HG02763 (cell line): Measurements from ENCODE around the gene ZIC3.
"Not testable (repeated sequence)": the region's sequence is repeated elsewhere in the genome, so short reads cannot be mapped to it uniquely, and the experiment has no call there.

Source experiments
- ATAC-seq: cut with Tn5 transposase; IDR thresholded peaks from one replicate; pipeline ENCODE4 v1.9.1; 2021; ENCODE audit warnings: mild to moderate bottlenecking, moderate library complexity; ENCODE audit not compliant: unreplicated experiment

Gene ZIC3

GRCh38 chrX:137565921-137566745, at the start of gene ZIC3:
TSS of gene ZIC3 (plus strand) at chrX:137566127. CDS start at chrX:137566692, 565 bp downstream.
- ATAC-seq: no peak

- no peak for ATAC-seq
These were observed 46.5 kb upstream of the ZIC3 start for GRCh38 chrX:137519459-137519858.

- no peak for ATAC-seq
These were observed 19.9 kb upstream of the ZIC3 start for GRCh38 chrX:137545711-137546651.

GRCh38 chrX:137547291-137547690, 18.6 kb upstream of the ZIC3 start:
- no peak for ATAC-seq

- ATAC-seq: no peak
These were observed 17.7 kb upstream of the ZIC3 start for GRCh38 chrX:137548261-137548660.

- no peak for ATAC-seq
These were observed 16.9 kb upstream of the ZIC3 start for GRCh38 chrX:137549073-137549472.

GRCh38 chrX:137549851-137550664, 15.9 kb upstream of the ZIC3 start:
- no peak for ATAC-seq

- ATAC-seq: no peak
These were observed 15.2 kb upstream of the ZIC3 start for GRCh38 chrX:137550665-137551261.

- not testable (repeated sequence) for ATAC-seq
These were observed 13.8 kb upstream of the ZIC3 start for GRCh38 chrX:137552098-137552497.

GRCh38 chrX:137562096-137562495, 3.8 kb upstream of the ZIC3 start:
- no peak for ATAC-seq

- ATAC-seq: no peak
These were observed 2.0 kb upstream of the ZIC3 start for GRCh38 chrX:137563681-137564651.

- ATAC-seq: no peak
These were observed 516 bp upstream of the ZIC3 start for GRCh38 chrX:137565318-137565904.

- no peak for ATAC-seq
These were observed 1.1 kb downstream of the ZIC3 start for GRCh38 chrX:137566746-137567679.

- no peak for ATAC-seq
These were observed 1.8 kb downstream of the ZIC3 start for GRCh38 chrX:137567682-137568232.

- ATAC-seq: no peak
These were observed 3.0 kb downstream of the ZIC3 start for GRCh38 chrX:137568741-137569469.

- no peak for ATAC-seq
These were observed 3.6 kb downstream of the ZIC3 start for GRCh38 chrX:137569470-137569891.
